K562 (cell line): ENCODE data around the gene SLC11A1. TPM values are rescaled to one million over a fixed set of nuclear protein-coding genes. Genes with fewer than 3 reads are reported as not detected.
A peak's percentile ranks its signal among the peaks of the same experiment; 100 is the strongest.

Experiments used
- CHAMP1 ChIP-seq: fragments of 450-650 bp; IDR thresholded peaks from 2 replicates; pipeline ENCODE4 v1.6.1; 2016; ENCODE audit warnings: mild to moderate bottlenecking
- CTBP1 ChIP-seq: fragments of 450-650 bp; IDR thresholded peaks from 2 replicates; pipeline ENCODE4 v1.6.1; 2016; ENCODE audit warnings: borderline replicate concordance
- HNRNPLL ChIP-seq: fragments of 200-400 bp; formaldehyde crosslinking; IDR thresholded peaks from 2 replicates; pipeline ENCODE4 v1.6.1; 2017; ENCODE audit warnings: low read length, low read depth, mild to moderate bottlenecking; ENCODE audit not compliant: poor library complexity, severe bottlenecking
- KAT2B ChIP-seq: IDR thresholded peaks from one replicate; pipeline ENCODE4 v1.6.1; 2012; ENCODE audit warnings: low read depth, mild to moderate bottlenecking, control low read depth, inconsistent platforms, low read length, moderate library complexity
- KHSRP ChIP-seq: fragments of 450-650 bp; IDR thresholded peaks from 2 replicates; pipeline ENCODE4 v1.6.1; 2017
- THRAP3 ChIP-seq: fragments of 450-650 bp; IDR thresholded peaks from 2 replicates; pipeline ENCODE4 v1.6.1; 2016; ENCODE audit warnings: mild to moderate bottlenecking, inconsistent platforms, borderline replicate concordance
- YY1 ChIP-seq, 3 experiments: IDR thresholded peaks; 2 replicates each; pipeline ENCODE4 v1.6.1; 2011; ENCODE audit warnings: low read length in 2 of 3, mild to moderate bottlenecking in 2 of 3, moderate library complexity in 2 of 3, borderline replicate concordance in 1 of 3, control low read depth in 1 of 3, low read depth in 1 of 3; ENCODE audit not compliant: insufficient read depth in 3 of 3, insufficient replicate concordance in 2 of 3, control insufficient read depth in 1 of 3, insufficient read length in 1 of 3; ENCODE audit errors: extremely low read depth in 1 of 3
- ZHX1 ChIP-seq: fragments of 150-350 bp; conservative IDR thresholded peaks from 2 replicates; pipeline ENCODE4 v1.6.1; 2014; ENCODE audit warnings: low read length
- polyA plus RNA-seq, 8 experiments: library from polyadenylated mRNA; depleted of rRNA in 4 of 8; stranded (reverse) in 5 of 8; unstranded in 3 of 8; fragments of >200 nt; fragmentation: Nextera tagmentation in 2 of 8; fragmentation: Illumina TruSeq in 1 of 8; extraction: Ambion mirVana in 2 of 8; extraction: Trizol in 1 of 8; gene quantifications; 2 replicates each; pipeline versions ENCODE4 v1.2.1 to v1.2.3, GENCODE V29; 2011 to 2014; ENCODE audit warnings: inconsistent platforms in 1 of 8, missing spikeins in 1 of 8
- total RNA-seq, 7 experiments: library from RNA; depleted of rRNA in 6 of 7; stranded (reverse); fragments of >200 nt in 6 of 7; fragmentation: Illumina TruSeq in 2 of 7; extraction: Trizol in 2 of 7; gene quantifications; 2 replicates each; pipeline versions ENCODE4 v1.2.1 to v1.2.3, GENCODE V29; 2011 to 2021; ENCODE audit warnings: low replicate concordance in 1 of 7
- TF ChIP-seq, protein P1 (sequence below): sonication (generic); formaldehyde crosslinking; IDR thresholded peaks from 2 replicates; pipeline ENCODE4 v1.8.0; 2022; ENCODE audit warnings: mild to moderate bottlenecking, missing genetic modification reagents
- TF ChIP-seq, protein P2 (sequence below): sonication (generic); formaldehyde crosslinking; IDR thresholded peaks from 2 replicates; pipeline ENCODE4 v1.8.1; 2023; ENCODE audit warnings: missing genetic modification reagents, mild to moderate bottlenecking, borderline replicate concordance

SLC11A1 gene
- total and polyA plus RNA-seq, 9 of the 15 experiments (the other 6 are each of a cell fraction or from before 2014, with no cell fraction given): 0.35 to 1.6 (median 0.65) TPM

DNA sequence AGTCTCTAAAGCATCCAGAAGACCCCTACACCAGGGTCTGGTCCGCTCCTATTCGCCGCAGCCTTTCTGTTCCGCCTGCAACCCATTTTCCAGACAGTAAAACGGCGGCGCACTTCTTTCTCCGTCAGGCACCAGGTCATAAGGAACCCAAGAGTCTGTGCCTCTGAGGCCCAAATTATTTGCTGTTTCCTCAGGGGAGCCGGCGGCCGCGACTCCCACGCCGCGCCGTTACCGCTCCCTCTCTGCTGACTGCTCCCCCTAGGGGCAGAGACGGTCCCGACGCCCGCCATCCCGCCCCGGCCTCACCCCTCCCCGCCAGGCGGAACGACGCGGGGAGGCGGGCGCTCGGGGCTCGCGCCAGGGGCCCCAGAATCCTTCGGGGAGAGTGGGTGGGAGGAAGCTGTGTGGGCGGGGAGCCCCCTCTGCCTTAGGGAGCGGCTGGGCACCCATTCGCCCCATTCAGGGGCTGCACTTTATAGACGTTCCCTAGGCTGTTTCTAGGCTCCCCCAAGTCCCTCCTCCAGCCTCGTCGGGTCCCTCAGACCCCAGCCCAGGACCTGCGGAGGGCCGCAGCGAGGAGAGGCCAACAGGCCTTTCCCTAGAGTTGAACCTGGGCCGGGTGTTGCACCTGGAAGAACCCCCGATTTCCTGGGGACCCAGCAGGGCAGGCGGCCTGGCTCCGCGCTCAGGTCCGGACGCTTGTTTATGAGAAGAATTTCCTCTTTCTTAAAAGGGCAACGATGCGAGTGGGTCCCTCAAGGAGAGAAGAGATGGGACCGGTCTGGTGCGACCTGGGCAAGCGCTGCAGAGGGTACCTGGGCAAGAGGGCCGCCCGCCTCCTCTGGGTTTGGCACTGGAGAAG is 14.0 kb downstream of the SLC11A1 start (continued):
- TF ChIP-seq CHAMP1 (0 out of 2 replicates have a peak, but pooled peaks have one; percentile 37), CTBP1 (peak; percentile 81), ZHX1 (no peak), YY1 (IDR thresholded peaks at IDR 0.05; ENCODE audit: borderline replicate concordance in 1 of 3, control insufficient read depth in 1 of 3, extremely low read depth in 1 of 3, insufficient read depth in 3 of 3, insufficient read length in 1 of 3, insufficient replicate concordance in 2 of 3, low read depth in 1 of 3, low read length in 2 of 3) (peak in 2 of 3 experiments; percentile 66 to 82), THRAP3 (no peak), HNRNPLL (no peak), KAT2B (no peak), KHSRP (no peak)
- TF ChIP-seq, protein P1, sequence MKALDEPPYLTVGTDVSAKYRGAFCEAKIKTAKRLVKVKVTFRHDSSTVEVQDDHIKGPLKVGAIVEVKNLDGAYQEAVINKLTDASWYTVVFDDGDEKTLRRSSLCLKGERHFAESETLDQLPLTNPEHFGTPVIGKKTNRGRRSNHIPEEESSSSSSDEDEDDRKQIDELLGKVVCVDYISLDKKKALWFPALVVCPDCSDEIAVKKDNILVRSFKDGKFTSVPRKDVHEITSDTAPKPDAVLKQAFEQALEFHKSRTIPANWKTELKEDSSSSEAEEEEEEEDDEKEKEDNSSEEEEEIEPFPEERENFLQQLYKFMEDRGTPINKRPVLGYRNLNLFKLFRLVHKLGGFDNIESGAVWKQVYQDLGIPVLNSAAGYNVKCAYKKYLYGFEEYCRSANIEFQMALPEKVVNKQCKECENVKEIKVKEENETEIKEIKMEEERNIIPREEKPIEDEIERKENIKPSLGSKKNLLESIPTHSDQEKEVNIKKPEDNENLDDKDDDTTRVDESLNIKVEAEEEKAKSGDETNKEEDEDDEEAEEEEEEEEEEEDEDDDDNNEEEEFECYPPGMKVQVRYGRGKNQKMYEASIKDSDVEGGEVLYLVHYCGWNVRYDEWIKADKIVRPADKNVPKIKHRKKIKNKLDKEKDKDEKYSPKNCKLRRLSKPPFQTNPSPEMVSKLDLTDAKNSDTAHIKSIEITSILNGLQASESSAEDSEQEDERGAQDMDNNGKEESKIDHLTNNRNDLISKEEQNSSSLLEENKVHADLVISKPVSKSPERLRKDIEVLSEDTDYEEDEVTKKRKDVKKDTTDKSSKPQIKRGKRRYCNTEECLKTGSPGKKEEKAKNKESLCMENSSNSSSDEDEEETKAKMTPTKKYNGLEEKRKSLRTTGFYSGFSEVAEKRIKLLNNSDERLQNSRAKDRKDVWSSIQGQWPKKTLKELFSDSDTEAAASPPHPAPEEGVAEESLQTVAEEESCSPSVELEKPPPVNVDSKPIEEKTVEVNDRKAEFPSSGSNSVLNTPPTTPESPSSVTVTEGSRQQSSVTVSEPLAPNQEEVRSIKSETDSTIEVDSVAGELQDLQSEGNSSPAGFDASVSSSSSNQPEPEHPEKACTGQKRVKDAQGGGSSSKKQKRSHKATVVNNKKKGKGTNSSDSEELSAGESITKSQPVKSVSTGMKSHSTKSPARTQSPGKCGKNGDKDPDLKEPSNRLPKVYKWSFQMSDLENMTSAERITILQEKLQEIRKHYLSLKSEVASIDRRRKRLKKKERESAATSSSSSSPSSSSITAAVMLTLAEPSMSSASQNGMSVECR: peak; percentile 87
- TF ChIP-seq, protein P2, sequence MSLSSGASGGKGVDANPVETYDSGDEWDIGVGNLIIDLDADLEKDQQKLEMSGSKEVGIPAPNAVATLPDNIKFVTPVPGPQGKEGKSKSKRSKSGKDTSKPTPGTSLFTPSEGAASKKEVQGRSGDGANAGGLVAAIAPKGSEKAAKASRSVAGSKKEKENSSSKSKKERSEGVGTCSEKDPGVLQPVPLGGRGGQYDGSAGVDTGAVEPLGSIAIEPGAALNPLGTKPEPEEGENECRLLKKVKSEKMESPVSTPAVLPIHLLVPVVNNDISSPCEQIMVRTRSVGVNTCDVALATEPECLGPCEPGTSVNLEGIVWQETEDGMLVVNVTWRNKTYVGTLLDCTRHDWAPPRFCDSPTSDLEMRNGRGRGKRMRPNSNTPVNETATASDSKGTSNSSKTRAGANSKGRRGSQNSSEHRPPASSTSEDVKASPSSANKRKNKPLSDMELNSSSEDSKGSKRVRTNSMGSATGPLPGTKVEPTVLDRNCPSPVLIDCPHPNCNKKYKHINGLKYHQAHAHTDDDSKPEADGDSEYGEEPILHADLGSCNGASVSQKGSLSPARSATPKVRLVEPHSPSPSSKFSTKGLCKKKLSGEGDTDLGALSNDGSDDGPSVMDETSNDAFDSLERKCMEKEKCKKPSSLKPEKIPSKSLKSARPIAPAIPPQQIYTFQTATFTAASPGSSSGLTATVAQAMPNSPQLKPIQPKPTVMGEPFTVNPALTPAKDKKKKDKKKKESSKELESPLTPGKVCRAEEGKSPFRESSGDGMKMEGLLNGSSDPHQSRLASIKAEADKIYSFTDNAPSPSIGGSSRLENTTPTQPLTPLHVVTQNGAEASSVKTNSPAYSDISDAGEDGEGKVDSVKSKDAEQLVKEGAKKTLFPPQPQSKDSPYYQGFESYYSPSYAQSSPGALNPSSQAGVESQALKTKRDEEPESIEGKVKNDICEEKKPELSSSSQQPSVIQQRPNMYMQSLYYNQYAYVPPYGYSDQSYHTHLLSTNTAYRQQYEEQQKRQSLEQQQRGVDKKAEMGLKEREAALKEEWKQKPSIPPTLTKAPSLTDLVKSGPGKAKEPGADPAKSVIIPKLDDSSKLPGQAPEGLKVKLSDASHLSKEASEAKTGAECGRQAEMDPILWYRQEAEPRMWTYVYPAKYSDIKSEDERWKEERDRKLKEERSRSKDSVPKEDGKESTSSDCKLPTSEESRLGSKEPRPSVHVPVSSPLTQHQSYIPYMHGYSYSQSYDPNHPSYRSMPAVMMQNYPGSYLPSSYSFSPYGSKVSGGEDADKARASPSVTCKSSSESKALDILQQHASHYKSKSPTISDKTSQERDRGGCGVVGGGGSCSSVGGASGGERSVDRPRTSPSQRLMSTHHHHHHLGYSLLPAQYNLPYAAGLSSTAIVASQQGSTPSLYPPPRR (CRISPR knock-in tag): no peak
